ENCODE data around the gene EPHB1.

The EPHB1 gene

GRCh38 chr3:135147657-135148056 lies 352.6 kb downstream of the EPHB1 start:
- no peak for TF ChIP-seq CTCF (IDR thresholded peaks at IDR 0.05)

GRCh38 chr3:135148398-135149020 lies 353.4 kb downstream of the EPHB1 start:
- TF ChIP-seq CTCF (IDR thresholded peaks at IDR 0.05): no peak

- TF ChIP-seq CTCF (IDR thresholded peaks at IDR 0.05): no peak
Measured at GRCh38 chr3:135149707-135150681, 354.9 kb downstream of the EPHB1 start.

- TF ChIP-seq CTCF (IDR thresholded peaks at IDR 0.05): no peak
Measured at GRCh38 chr3:135154186-135154585, 359.1 kb downstream of the EPHB1 start.

- TF ChIP-seq CTCF (IDR thresholded peaks at IDR 0.05): no peak
Measured at GRCh38 chr3:135155228-135155627, 360.2 kb downstream of the EPHB1 start.

GRCh38 chr3:135155791-135156190 lies 360.7 kb downstream of the EPHB1 start:
- no peak for TF ChIP-seq CTCF (IDR thresholded peaks at IDR 0.05)

GRCh38 chr3:135157045-135157740 lies 362.1 kb downstream of the EPHB1 start:
- TF ChIP-seq CTCF (IDR thresholded peaks at IDR 0.05): no peak
